TTC549 (cell line): ENCODE measurements around the gene PBX3.
A peak's percentile ranks its signal among the peaks of the same experiment; 100 is the strongest.
"Not testable (repeated sequence)": the region's sequence is repeated elsewhere in the genome, so short reads cannot be mapped to it uniquely, and the experiment has no call there.

ENCODE experiments used
- FAIRE-seq: peaks from 2 replicates; lab custom pipeline; 2012; peaks lifted over from hg19 to GRCh38; lab: Jason Lieb, UNC

The PBX3 gene

DNA sequence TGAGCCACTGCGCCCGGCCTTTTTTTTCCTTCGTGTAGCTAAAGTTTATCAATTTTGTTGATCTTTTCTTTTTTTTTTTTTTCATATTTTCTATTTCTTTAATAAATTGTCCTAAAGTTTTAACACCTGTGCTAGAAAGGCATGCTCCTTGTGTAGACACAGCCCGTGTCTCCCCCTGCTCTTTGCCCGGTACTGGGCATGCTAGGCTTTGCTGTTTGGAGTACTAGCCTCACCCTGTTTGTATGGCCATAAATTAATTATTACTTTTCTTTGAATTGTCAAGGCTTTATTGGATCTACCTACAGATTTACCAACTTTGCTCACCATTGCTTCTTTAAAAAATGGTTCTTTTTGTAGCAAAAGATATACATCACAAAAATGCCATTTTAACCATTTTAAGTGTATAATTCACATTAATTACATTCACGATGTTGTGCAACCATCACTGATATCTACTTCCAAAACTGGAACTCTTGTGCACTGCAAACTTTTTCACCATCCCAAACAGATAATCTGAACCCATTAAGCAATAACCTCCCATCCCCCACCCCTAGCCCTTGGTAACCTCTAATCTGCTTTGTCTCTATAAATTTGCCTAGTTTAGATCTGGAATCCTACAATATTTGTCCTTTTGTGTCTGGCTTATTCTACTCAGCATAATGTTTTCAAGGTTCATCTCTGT is 31.5 kb downstream of the PBX3 start:
- FAIRE-seq, result not testable (repeated sequence)

DNA sequence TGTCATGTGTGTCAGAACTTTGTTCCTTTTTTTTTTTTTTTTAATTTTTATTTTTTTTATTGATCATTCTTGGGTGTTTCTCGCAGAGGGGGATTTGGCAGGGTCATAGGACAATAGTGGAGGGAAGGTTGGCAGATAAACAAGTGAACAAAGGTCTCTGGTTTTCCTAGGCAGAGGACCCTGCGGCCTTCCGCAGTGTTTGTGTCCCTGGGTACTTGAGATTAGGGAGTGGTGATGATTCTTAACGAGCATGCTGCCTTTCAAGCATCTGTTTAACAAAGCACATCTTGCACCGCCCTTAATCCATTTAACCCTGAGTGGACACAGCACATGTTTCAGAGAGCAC is 32.0 kb downstream of the PBX3 start:
- not testable (repeated sequence) for FAIRE-seq

DNA sequence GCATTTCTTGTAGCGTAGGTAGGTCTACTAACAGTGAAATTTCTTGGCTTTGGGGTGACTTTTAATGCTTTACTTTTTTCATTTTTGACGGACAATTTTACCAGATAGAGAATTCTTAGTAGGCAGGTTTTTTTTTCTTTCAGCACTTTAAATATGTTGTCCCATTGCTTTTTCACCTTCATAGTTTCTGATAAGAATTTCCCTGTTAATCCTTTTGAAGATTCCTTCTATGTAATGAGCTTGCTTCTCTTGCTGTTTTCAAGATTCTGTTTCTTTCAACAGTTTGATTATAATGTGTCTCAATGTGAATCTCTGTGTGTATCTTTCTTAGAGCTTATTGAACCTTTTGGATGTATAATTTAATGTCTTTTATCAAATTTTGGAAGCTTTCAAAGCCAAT is 35.5 kb downstream of the PBX3 start:
- FAIRE-seq, result no peak

DNA sequence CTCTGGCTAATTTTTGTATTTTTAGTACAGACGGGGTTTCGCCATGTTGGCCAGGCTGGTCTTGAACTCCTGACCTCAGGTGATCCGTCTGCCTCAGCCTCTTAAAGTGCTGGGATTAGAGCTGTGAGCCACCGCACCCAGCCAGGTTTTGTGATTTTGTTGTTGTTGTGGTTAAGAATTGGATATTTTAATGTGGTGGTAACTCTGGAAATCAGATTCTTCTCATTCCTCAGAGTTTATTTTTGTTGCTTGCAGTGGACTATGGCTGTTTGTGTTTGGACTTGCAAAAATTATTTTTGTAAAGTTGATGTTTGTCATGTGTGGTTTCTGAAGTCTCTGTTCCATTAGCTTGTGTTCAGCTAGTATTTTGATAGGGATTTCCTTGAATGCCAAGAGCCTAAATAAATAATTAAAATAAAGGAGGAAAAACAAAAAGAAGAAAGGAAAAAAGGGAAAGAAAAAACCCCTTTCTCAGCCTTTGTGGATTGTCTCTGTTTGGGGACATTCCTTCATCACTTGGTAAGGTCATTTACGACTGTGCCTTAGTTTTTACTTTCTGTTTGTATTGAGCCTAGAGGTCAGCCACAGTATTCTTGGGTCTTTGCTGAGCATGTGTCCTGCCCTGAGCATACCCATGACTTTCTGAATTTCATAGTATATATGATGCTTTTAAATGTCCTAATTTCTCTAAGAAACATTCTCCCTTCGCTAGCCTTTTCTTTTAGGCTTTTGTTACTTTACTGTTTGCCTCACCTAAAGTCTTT is 37.3 kb downstream of the PBX3 start:
- FAIRE-seq, result no peak

DNA sequence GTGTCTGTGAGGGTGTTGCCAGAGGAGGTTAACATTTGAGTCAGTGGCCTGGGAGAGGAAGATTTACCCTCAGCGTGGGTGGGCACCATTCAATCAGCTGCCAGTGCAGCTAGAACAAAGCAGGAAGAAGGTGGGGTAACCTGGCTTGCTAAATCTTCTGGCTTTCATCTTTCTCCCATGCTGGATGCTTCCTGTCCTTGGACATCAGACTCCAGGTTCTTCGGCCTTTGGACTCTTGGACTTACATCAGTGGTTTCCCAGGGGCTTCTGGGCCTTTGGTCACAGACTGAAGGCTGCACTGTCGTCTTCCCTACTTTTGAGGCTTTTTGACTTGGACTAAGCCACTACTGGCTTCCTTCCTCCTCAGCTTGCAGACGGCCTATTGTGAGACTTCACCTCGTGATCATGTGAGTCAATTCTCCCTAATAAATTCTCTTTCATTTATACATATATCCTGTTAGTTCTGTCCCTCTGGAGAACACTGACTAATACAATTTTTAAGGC is 38.1 kb downstream of the PBX3 start:
- no peak for FAIRE-seq

DNA sequence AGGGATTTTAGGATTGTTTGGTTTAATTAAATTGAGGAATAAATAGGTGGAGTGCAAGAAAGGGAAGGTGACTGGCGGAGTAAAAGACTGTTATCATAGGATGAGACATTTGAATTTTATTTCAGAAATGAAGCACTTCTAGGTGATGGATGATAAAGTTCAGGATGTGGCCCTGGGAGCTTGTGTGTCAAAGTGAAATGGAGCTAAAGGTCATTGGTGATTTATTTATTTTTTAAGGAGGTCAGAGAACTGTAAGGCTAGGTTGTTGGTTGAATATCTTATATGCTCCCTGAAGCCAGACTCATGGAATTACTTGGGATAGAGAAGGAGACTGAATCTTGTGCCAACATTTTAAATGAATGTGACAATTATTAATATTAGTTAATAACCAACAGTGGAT is 40.5 kb downstream of the PBX3 start:
- no peak for FAIRE-seq

DNA sequence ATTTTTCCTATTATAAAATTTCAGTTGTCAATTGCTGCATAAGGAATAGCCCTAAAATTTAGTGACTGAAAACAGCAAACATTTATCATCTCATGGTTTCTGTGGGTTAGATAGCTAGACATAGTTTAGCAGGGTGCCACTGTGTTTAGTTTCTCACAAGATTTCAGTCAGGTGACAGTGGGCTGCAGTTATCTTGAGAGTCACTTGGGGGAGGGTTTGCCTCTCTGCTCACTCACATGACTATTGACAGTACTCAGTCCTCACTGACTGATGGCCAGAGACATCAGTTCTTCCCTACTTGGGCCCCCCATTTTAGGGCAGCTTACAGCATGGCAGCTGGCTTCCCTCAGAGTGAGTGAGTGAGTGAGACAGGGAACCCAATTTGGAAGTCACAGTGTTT is 42.0 kb downstream of the PBX3 start:
- no peak for FAIRE-seq

DNA sequence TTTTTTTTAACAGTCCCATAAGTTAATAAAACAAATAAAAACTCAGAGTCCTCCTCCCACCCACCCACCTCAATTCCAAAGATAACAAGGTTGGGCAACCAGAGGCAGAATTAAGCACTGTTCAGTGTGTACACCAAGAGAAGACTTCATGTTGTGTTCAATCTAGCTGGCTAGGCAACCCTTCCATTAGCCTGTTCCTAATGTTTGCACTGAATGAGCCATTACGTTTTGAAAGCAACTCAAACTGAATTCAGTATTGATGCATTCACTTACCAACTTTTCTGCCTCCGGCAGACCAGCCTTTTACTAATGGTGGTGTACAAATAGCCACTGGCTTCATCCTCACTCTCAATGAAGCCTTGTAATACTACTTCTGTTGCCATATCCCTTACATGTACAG is 47.5 kb downstream of the PBX3 start:
- FAIRE-seq, result no peak

DNA sequence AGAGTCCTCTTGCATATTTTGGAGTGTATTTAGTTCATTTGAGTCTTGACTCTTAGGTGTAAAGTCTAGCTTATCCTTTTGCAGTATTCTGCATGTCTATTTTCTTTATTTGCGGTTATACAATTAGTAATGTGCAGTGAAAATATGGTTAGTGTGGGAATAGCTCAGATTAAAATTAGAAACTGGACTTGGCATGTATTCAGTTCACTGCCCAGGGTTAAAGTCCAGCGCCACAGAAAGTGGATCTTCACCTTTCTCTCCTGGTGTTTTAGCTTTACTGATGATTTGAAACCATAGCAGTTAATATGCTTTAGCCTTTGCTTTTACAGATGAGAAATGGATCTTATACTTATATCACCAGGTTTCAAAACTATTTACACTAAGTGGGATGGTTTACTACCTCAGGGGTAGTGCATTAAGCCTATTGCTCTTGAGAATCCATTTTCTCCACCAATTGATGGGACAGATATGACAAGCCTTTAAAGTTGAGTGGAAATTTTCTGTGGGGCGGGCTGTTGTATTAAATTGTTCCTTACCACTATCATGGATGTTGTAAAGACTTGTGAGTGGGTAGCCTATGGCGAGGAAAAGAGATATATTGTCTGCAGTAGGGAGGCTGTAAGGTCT is 48.9 kb downstream of the PBX3 start:
- no peak for FAIRE-seq

DNA sequence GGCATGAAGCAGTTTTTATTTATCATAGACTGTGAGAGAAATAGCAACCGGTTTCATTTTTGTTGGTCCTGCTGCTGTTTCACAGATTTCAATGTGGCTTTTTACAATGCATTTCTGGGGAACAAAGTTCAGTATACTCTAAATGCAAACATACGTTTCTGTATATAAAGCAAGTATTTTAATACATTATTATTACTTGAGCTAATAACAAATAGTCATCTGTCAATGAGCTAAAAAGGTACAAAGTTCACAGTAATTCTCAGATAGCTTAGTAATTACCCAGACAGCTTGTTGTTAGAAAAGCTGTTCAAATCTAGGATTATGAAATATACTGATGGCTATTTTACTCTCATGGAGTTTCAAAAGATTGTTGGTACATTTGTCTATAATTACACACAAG is 50.8 kb downstream of the PBX3 start:
- FAIRE-seq, result no peak

DNA sequence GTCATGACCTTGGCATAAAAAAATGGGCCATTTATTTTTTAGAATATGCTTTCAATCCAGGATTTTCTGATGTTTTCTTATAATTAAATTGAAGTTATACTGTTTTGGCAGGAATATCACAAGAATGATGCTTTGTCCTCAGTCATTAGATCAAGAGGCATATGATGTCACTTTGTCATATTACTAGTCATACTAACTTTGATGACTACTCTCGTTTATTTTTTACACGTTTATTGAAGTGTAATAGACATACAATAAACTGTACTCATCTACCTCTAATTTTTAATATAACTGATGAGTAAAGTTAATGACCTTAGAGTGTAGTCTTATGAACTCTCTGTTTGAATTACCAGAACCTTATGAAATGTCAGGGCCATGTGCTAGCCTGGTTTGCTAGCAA is 56.4 kb downstream of the PBX3 start:
- FAIRE-seq, result no peak

DNA sequence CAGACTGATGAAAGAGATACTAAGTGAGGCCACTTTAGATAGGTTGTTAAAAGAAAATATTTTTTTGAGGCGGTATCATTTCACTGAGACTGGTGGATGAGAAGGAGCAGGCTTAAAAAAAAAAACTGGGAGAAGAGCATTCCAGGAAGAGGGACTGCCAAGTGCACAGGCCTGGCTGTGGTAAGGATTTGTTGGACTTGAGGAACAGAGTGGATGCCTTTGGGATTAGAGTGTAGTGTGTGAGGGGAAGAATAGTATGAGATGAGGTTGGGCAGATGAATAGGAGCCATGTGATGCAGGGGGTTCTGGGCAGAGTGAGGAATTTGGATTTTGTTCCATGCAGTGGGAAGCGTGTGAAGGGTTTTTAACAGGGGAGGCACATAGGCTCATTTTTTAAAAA is 57.9 kb downstream of the PBX3 start:
- FAIRE-seq, result no peak

DNA sequence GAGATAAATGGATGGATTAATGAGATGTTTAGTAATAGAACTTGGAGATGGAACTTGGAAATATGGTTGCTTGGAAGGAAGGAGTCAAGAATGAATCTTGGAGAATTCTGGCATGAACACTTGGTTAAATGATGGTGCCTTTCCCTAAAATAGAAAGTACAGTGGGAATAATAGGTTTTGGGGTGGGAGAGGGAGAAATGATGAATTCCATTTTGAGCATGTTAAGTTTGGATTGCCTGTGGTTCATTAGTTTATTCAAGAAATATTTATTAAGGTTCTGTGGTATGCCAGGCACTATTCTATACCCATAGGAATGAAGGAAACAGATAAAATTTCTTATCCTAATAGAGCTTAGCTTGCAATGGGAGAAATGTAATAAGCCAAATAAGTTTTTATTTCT is 58.4 kb downstream of the PBX3 start:
- FAIRE-seq, result no peak

DNA sequence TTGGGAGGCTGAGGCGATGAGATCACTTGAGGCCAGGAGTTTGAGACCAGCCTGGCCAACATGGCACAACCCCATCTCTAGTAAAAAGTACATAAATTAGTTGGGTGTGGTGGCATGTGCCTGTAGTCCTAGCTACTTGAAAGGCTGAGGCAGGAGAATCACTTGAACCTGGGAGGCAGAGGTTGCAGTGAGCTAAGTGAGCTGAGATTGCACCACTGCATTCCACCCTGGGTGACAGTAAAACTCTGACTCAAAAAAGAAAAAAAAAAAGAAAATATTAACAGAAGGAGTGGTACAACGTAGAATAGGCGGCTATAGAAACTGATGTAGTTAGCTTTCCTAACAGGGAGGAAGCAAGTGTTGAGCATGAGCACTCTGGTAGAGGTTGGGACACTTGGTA is 59.9 kb downstream of the PBX3 start:
- no peak for FAIRE-seq

DNA sequence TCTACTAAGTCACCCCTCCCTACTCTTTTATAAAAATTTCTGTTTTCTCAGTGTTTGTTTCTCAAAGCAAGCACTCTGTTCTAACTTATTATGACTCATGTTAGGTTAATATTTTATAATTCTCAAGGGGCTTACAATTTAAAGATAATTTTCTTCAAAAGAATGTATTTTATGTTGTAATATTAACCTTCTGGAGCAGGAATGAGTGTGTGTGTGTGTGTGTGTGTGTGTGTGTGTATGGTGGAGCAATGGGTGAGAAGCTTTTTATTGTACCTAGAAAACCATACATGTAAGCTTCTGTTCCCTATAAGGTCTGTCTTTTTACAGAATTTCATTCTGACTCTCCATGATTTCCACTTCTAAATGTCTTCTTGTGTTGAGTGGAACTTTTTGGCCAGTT is 63.0 kb downstream of the PBX3 start:
- no peak for FAIRE-seq

DNA sequence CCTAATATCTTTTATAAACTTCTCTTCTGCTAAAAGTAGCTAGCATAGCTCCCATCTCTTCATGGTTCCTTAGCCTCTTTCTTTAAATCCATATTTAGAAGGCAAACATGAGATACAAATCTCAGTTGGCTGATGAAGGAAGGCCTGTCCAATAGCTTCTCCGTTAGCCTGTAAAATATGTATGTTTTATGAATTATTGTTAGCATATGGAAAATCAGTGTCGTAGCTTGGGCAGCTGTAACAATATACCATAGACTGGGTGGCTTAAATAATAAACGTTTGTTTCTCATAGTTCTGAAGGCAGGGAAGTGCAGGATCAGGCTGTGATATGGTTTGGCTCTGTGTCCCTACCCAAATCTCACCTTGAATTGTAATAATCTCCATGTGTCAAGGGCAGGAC is 63.8 kb downstream of the PBX3 start:
- no peak for FAIRE-seq

DNA sequence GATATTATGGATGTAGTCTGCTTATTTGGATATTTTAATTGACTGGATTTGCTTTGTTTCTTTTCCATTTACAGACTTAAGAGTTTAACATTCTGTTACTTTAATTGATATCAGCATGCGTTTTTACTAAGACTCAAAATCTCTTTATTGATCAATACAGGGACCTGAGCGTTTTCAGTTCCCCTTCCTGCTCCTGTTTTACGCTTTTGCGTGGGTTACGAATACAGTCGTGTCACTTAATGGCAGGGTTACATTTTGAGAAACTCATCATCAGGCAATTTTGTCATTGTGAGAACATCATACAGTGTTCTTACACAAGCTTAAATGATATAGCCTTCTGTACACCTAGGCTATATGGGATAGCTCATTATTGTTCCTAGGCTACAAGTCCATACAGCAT is 65.2 kb downstream of the PBX3 start:
- no peak for FAIRE-seq

DNA sequence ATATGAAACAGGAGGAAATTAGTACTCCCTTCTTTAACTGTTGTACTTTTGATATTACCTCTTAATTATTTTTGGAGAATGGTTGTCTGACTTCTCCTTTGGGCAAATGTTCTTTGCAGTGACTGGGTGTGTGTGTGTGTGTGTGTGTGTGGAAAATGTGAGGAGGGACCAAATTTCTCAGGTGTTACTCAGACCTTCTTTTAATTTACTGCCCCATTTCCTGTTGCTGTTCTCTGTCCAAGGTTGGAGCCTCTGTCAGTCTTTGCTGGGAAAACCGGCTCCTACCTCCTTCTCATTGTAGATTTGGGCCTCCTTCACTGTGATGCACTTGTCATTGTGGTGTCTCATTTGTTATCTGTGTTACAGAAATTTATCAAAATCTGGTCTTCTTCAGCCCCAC is 68.4 kb downstream of the PBX3 start:
- FAIRE-seq, result no peak

DNA sequence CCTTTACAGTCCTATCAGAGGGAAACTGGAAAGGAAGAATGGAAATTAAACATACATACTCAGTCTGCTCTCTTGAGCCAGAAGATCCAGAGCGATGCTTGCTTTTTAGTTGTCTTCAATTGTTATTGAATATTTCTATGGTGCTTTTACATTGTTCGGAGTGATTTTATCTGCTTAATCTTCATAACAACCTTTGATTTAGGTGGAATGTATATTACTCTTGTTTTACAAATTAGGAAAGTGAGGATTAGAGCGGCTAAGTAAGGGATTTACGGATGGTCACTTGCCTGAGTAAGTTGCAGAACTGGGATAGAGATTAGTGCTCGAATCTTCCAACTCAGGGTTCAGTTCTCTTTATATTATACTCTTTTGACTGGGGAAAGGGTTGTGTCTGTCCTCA is 69.1 kb downstream of the PBX3 start:
- FAIRE-seq, result no peak

DNA sequence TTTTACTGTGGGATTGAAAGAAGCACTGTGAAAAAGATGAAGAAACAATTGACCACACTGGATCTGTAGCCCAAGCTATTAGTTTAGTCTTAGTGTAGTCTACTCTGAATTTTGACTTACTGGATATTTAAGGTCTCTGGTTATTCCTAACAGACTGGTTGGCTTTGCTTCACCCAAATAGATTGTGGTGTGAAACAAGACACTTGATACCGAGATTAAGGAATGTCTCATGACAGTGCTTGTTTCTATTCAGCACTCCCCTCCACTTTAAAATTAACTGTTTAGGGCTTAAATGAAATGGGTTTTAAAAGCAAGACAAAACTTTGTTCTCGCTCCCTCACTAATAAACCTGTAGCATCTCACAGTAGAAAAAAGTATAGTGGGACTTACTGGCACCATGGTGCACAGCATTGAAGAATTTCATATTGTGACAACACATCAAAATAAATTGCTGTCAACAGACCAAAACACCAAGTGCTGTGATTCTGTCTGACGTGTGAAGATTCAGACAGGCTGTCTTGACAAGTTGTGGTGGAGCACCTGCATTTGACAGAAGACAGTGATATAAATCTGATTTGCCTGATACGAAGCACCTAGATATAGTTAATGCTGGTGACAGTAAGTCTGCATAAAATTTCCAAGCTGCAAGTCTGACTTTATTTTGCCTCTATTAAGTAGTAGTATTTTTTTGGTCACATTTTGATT is 73.1 kb downstream of the PBX3 start:
- no peak for FAIRE-seq

DNA sequence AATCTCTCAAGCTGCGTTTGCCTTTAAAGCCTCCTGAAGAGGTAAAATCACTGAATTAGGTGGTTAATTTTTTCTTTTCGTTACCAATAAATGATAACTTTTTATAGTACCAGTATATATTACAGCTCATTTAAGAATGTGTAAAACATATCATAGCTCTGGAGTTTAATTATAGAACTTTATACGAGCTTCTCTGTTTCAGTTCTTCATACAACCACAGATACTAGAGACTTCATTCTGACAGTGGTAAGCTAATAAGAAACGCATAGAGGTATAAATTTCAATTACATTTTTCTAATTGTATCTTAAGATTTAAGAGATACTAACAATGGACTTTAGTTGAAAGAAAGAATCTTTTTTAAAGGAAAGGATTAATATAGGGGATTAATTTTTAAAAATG is 73.9 kb downstream of the PBX3 start:
- FAIRE-seq, result peak; percentile 47

DNA sequence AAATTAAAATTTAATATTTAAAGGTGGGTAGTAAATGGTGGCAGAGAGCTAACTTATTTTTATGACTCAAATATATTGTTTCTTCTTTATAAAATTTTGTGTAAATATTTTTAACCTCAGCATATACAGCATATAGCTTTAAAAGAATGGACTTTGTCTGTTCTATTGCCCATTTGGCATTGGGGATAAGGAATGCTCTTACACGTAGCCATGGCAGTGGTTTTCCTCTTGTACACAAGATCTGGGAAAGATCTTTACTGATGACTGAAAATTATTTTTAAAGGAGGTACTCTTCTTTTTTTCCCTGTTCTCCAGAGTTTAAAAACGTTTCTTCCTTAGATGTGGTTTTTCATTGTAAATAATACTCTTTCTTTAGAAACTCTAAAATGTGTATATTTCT is 75.0 kb downstream of the PBX3 start:
- no peak for FAIRE-seq

DNA sequence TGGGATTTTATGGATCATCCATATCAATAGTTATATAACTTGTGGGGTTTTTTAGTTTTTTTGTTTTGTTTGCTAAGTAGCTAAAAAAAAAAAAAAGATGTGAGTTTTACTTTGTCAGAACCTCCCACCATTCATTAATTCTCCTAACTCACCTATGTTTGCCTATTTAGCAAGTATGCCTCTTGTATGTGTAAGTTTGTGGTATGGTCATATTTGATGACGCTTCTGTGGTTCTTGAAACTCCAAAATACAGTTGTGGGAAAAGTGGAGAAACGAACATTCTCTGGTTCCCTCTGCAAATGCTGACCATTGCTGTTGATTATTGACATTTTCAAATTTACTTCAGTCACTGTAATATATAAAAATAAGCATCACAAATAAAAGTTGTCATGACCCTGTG is 75.7 kb downstream of the PBX3 start:
- FAIRE-seq, result no peak
